K562 (cell line): ENCODE data around the gene DEDD2. TPM values are rescaled to one million over a fixed set of nuclear protein-coding genes. Genes with fewer than 3 reads are reported as not detected.

ENCODE experiments used
- ATAC-seq: fragments of 200-7000 bp; cut with Tn5 transposase; 3 replicates; pipeline ENCODE4 v1.9.1; 2020; ENCODE audit warnings: moderate library complexity
- BruUV-seq: library from RNA; stranded (reverse); fragments of 400-500 nt; replicated peaks from 2 replicates; lab custom pipeline; 2021; lab: Mats Ljungman, UMichigan
- CTCF ChIA-PET: fragments of 300-600 bp; formaldehyde crosslinking; extraction: SDS; loops from one replicate; lab custom pipeline; 2021; ENCODE audit warnings: low intra/inter-chr PET ratio; lab: Yijun Ruan, JAX
- POLR2A ChIA-PET: fragments of 300-600, 350-650 bp; sonication (Branson Sonifier 250); formaldehyde crosslinking; extraction: SDS; loops from one replicate; lab custom pipeline; 2021; ENCODE audit warnings: antibody characterized with exemption, inconsistent platforms; lab: Yijun Ruan, JAX
- DNase-seq, 4 experiments: peaks; one replicate each; pipeline versions ENCODE4 v3.0.0 to v3.0.0-alpha.2; 2011 to 2018; ENCODE audit warnings: low spot score in 3 of 4, mixed read lengths in 3 of 4; ENCODE audit errors: extremely low read depth in 1 of 4
- FAIRE-seq: peaks from 2 replicates; lab custom pipeline; 2011; peaks lifted over from hg19 to GRCh38; lab: Jason Lieb, UNC
- H2AFZ ChIP-seq: 2 replicates; pipeline ENCODE4 v1.6.0; 2011; ENCODE audit warnings: low read depth, low read length, control low read depth, inconsistent platforms
- H3K27ac ChIP-seq: fragments of 200-600 bp; 3 replicates; pipeline ENCODE4 v1.8.0; 2011; ENCODE audit warnings: low read depth, mild to moderate bottlenecking, control low read depth, inconsistent platforms, low read length, moderate library complexity, mixed read lengths; ENCODE audit errors: extremely low read depth
- H3K27me3 ChIP-seq, 2 experiments: fragments of 300-600 bp in 1 of 2; 2 replicates in 1 of 2; 3 replicates in 1 of 2; pipeline versions ENCODE4 v1.6.0 to v1.8.0; 2011; ENCODE audit warnings: inconsistent platforms in 2 of 2, low read length in 2 of 2, mild to moderate bottlenecking in 1 of 2, mixed read lengths in 1 of 2, moderate library complexity in 1 of 2; ENCODE audit not compliant: control insufficient read depth in 2 of 2, insufficient read depth in 2 of 2
- H3K36me3 ChIP-seq: fragments of 300-600 bp; 3 replicates; pipeline ENCODE4 v1.8.0; 2011; ENCODE audit warnings: mild to moderate bottlenecking, low read length, inconsistent platforms; ENCODE audit not compliant: control insufficient read depth, insufficient read depth
- H3K4me1 ChIP-seq, 2 experiments: fragments of 200-600 bp in 1 of 2; replicated peaks in 1 of 2; 2 replicates in 1 of 2; 3 replicates in 1 of 2; pipeline versions ENCODE4 v1.5.1 to v1.8.0; 2011; ENCODE audit warnings: inconsistent platforms in 2 of 2, low read length in 2 of 2, mild to moderate bottlenecking in 1 of 2, mixed read lengths in 1 of 2, moderate library complexity in 1 of 2; ENCODE audit not compliant: control insufficient read depth in 2 of 2, insufficient read depth in 2 of 2
- H3K4me2 ChIP-seq: 2 replicates; pipeline ENCODE4 v1.6.1; 2011; ENCODE audit warnings: low read length, control low read depth, inconsistent platforms, mixed read lengths; ENCODE audit not compliant: insufficient read depth
- H3K4me3 ChIP-seq: fragments of 200-600 bp; sonication (generic), shearing (Covaris generic); 2 replicates; pipeline ENCODE4 v1.5.1; 2016; ENCODE audit warnings: control low read depth, inconsistent platforms
- H3K79me2 ChIP-seq: fragments of 200-600 bp; 3 replicates; pipeline ENCODE4 v1.8.0; 2011; ENCODE audit warnings: low read length, inconsistent platforms; ENCODE audit not compliant: control insufficient read depth, insufficient read depth
- H3K9ac ChIP-seq, 2 experiments: 2 replicates each; pipeline versions ENCODE4 v1.6.0 to v1.6.1; 2011; ENCODE audit warnings: low read depth in 2 of 2, low read length in 2 of 2, control low read depth in 1 of 2, inconsistent platforms in 1 of 2, mild to moderate bottlenecking in 1 of 2, mixed read lengths in 1 of 2; ENCODE audit not compliant: insufficient read depth in 1 of 2
- H3K9me1 ChIP-seq: one replicate; pipeline ENCODE4 v1.6.0; 2011; ENCODE audit warnings: inconsistent platforms, mild to moderate bottlenecking, low read length, moderate library complexity; ENCODE audit not compliant: control insufficient read depth, insufficient read depth
- H3K9me3 ChIP-seq: replicated peaks from 2 replicates; pipeline ENCODE4 v1.5.1; 2011; ENCODE audit warnings: low read depth, low read length, inconsistent platforms; ENCODE audit not compliant: control insufficient read depth, insufficient read depth
- H4K20me1 ChIP-seq: replicated peaks from 2 replicates; pipeline ENCODE4 v1.6.1; 2011; ENCODE audit warnings: low read length, inconsistent platforms, mixed read lengths; ENCODE audit not compliant: control insufficient read depth, insufficient read depth
- MCM7 ChIP-seq, 2 experiments: fragments of 450-650 bp; IDR thresholded peaks; 2 replicates each; pipeline ENCODE4 v1.6.1; 2016 to 2018
- RCOR1 ChIP-seq, 2 experiments: IDR thresholded peaks; 2 replicates each; pipeline ENCODE4 v1.6.1; 2012; ENCODE audit warnings: low read depth in 2 of 2, low read length in 2 of 2, borderline replicate concordance in 1 of 2, improper control_type of control experiment in 1 of 2
- ZMIZ1 ChIP-seq, 2 experiments: fragments of 150-350 bp in 1 of 2; IDR thresholded peaks; 2 replicates each; pipeline ENCODE4 v1.6.1; 2012 to 2016; ENCODE audit warnings: low read depth in 2 of 2, low read length in 2 of 2, mild to moderate bottlenecking in 1 of 2, moderate library complexity in 1 of 2
- ZNF592 ChIP-seq: fragments of 450-650 bp; IDR thresholded peaks from 2 replicates; pipeline ENCODE4 v1.6.1; 2017; ENCODE audit warnings: antibody characterized with exemption, mild to moderate bottlenecking
- WGBS: fragments of 100-300 bp; shearing (Covaris generic); methylation state at CpG from one replicate; pipeline ENCODE4 v1.1.6; 2016; ENCODE audit warnings: low coverage, mixed read lengths; ENCODE audit not compliant: insufficient coverage; ENCODE audit errors: missing lambda C conversion rate; 5-methylcytosine and 5-hydroxymethylcytosine counted together
- in situ Hi-C: fragments of 300-500 bp; cut with MboI; formaldehyde crosslinking; loops from 4 replicates; pipeline ENCODE4 v1.15.0; 2018; ENCODE audit warnings: inconsistent platforms, mixed read lengths
- intact Hi-C: fragments of 100-400 bp; cut with micrococcal nuclease; formaldehyde crosslinking; loops from 2 replicates; pipeline ENCODE4 v1.14.2; 2022
- polyA plus RNA-seq, 8 experiments: library from polyadenylated mRNA; depleted of rRNA in 4 of 8; stranded (reverse) in 5 of 8; unstranded in 3 of 8; fragments of >200 nt; fragmentation: Nextera tagmentation in 2 of 8; fragmentation: Illumina TruSeq in 1 of 8; extraction: Ambion mirVana in 2 of 8; extraction: Trizol in 1 of 8; gene quantifications; 2 replicates each; pipeline versions ENCODE4 v1.2.1 to v1.2.3, GENCODE V29; 2011 to 2014; ENCODE audit warnings: inconsistent platforms in 1 of 8, missing spikeins in 1 of 8
- total RNA-seq, 7 experiments: library from RNA; depleted of rRNA in 6 of 7; stranded (reverse); fragments of >200 nt in 6 of 7; fragmentation: Illumina TruSeq in 2 of 7; extraction: Trizol in 2 of 7; gene quantifications; 2 replicates each; pipeline versions ENCODE4 v1.2.1 to v1.2.3, GENCODE V29; 2011 to 2021; ENCODE audit warnings: low replicate concordance in 1 of 7

Gene DEDD2
- total and polyA plus RNA-seq, 9 of the 15 experiments (the other 6 are each of a cell fraction or from before 2014, with no cell fraction given): 4.3 to 43.0 (median 29.2) TPM

GRCh38 chr19:42204664-42205063 lies 12.8 kb downstream of the DEDD2 start:
- H3K79me2 ChIP-seq: peaks cover 83% of the 10 kb centered on the region
- H3K9me3 ChIP-seq: no peaks in the 10 kb centered on the region
- BruUV-seq: no TSS peak
- ATAC-seq: no peak
- POLR2A ChIA-PET: interaction anchor here (0.6 kb wide), 1 partner anchor 11 kb away, joined by 3 read pairs; no protein-coding TSS in a partner anchor
- in situ Hi-C loops: no loop called here
- peaks cover 4% of the 10 kb centered on the region for H3K9me1 ChIP-seq
- WGBS: 98% methylated on average over 5 of the region's 6 CpGs
- H3K4me1 ChIP-seq: peaks cover 43 to 45% of the 10 kb centered on the region in 2 experiments
- no peak overlapping the region for H3K4me2 ChIP-seq
- TF ChIP-seq ZMIZ1 (IDR thresholded peaks at IDR 0.05; ENCODE audit: low read depth in 2 of 2, low read length in 2 of 2) (no peak), MCM7 (IDR thresholded peaks at IDR 0.05) (no peak), RCOR1 (IDR thresholded peaks at IDR 0.05; ENCODE audit: borderline replicate concordance in 1 of 2, low read depth in 2 of 2, low read length in 2 of 2) (no peak), ZNF592 (no peak)
- TF ChIP-seq, all 486 proteins: peak for 0
- no peak overlapping the region for H3K9ac ChIP-seq
- intact Hi-C loops: no loop called here
- no peak overlapping the region for H3K4me3 ChIP-seq
- CTCF ChIA-PET: no interaction called here
- no peak overlapping the region for H2AFZ ChIP-seq
- no peak overlapping the region for H3K27ac ChIP-seq
- no peaks in the 10 kb centered on the region; a peak in 1 of 5 replicates for H3K27me3 ChIP-seq
- FAIRE-seq (no peak), DNase-seq (no peak)
- H4K20me1 ChIP-seq: peaks cover 12% of the 10 kb centered on the region; the same call in 1 of the 2 replicates
- H3K36me3 ChIP-seq: peaks cover 95% of the 10 kb centered on the region
